Fibroblast of skin of scalp (primary cell): Measurements from ENCODE around the gene AGMO.
A peak's percentile ranks its signal among the peaks of the same experiment; 100 is the strongest.
"Not testable (repeated sequence)": the region's sequence is repeated elsewhere in the genome, so short reads cannot be mapped to it uniquely, and the experiment has no call there.

ENCODE experiments used
- DNase-seq: peaks from one replicate; pipeline ENCODE4 v3.0.0-alpha.2; 2013

Gene AGMO

DNA sequence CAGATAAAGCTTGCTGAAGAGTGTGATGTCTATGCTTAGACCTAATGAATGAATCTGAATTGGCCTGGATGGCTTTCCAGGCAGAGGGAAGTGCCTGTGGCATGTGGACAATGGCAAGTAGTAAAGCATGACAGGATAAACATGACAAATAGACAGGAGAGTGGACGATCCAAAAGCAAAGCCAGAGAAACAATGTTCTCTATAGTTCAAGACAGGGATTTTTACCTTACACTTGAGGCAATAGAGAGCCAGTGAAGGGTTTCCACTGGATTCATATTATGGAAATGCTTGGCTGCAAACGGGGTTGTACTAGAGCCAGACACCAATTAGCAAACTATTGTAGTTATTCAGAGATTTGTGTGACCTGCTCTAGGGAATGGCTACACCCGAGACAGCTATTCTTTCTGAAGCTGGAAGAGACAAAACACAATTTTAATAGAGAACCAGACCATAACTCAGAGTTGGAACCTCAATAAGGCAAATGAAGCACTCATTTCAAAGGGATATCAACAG, 2.3 kb downstream of the AGMO start:
- no peak for DNase-seq

DNA sequence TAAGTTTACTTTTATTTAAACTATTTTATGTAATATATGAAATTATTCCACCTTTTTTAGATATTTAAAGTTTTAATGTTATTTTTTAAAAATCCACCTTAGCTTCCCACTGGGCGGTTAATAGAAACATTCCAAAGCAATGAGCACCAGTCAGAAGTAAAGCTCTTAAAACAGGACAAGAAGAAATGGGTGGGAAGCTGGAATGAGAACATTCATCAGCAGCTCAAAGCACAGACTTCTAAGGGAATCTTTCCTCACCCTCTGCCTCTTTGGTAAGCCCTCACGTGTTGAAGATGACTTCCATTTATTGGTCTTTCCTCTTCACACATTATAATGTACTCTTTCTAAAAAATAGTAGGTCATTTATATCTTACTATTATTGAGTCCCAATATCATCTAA, 3.1 kb downstream of the AGMO start:
- peak; percentile 68 for DNase-seq

DNA sequence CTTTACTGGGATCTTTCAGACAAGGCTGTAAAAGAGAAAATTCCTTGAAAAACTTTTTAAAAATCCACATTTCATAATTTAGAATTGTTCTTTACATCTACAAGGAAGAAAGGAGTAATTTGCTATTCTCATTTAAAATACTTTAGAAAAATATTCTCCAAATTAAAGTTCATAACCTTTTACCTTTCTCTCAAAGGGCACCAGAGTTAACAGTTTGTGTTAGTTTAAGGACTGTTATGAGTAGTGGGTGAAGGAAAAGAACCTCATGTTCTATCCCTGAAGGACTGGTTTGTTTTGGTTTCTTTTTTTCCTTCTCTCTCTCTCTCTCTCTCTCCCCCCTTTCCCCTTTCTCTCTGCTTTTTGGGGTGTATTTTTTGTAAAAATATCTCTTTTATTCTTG, 4.1 kb downstream of the AGMO start:
- DNase-seq = no peak

DNA sequence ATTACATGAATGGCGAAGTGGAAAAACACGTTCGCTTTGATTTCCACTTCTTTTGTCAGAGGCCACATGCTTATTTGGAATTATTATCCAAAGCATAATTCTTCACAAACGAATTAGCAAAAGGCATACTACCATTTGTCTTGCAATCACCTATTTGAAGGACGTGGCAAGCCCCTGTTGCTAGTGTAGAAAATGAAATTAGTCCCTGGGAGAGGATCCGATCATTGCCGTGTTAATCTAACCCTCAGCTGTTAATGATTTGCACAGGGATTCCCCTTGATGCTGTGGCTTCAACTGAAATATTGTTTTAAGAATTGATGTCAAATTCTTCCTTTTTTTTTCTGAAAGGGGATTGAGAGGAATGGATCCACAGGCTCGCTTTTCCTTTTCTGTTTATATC, 4.6 kb downstream of the AGMO start:
- no peak for DNase-seq

DNA sequence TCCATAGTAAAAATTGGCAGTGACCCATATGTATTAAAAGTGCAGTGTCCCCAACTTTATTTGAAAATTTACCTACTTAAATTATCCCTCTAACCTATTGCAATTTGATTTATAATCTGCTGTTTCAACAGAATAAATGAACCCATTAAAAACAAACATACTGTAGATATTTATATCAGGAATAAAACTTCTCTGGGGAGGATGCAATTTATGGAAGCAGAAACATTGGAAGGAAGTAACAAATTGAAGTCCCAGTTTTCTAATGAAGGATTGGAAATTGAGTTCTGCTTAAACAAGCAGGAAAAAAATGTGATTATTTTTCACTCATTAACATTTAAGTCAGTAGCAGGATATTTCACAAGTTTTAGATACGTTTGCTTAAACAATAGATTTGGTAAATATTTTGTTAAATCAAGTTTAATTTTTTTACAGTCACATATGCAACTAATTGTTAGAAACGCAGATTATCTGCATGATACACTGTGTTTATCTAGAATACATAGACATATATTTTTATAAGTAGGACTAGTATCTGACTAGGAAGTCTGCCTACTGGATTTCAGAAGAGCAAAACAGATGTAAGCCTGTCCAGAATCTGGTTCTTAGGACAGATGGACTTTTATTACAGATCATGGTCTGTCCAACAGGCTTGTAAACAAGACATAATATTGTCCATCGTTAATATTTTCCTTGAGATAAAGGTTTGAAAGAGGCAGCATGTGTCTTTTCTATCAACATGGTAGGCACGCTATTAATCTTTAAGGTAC, 5.3 kb downstream of the AGMO start:
- no peak for DNase-seq

DNA sequence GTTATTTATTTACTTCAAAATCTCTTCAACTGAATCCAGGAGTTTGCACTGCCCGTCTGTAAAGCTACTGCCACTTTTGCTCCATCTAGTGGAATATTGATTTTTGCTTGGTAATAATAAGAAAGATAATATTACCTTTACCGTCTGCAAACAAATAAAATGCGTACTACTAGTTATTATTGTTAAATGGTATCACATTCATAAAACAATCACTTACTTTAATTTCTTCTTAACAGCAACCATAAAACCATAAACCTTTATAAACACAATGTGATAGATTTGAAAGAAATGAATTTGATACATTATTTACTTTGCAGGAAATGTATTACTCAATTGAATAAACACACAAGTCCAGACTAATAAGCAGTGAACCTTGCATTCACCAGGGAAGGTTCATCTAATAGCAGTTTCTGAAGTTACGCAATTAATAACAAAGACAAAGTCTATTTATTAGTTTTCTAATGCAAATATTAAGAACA, 6.4 kb downstream of the AGMO start:
- DNase-seq = peak; percentile 59

DNA sequence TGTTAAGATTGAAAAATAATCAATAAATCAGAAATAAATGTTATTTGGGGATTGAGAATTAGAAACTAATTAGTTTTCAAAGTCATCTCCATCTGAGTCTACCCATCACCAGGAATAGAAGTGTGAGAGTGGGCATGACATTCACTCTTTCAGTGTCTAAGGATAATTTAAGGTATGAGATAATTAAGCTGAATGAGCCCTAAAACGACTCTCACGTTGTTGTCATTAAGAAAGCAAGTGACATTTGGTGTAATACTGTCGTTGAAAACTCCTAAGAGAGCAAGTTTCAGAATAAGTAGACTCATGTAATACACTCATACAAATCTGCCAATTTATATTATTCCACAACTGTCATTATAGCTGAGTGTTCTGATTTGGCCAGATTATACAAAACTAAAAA, 7.1 kb downstream of the AGMO start:
- no peak for DNase-seq

DNA sequence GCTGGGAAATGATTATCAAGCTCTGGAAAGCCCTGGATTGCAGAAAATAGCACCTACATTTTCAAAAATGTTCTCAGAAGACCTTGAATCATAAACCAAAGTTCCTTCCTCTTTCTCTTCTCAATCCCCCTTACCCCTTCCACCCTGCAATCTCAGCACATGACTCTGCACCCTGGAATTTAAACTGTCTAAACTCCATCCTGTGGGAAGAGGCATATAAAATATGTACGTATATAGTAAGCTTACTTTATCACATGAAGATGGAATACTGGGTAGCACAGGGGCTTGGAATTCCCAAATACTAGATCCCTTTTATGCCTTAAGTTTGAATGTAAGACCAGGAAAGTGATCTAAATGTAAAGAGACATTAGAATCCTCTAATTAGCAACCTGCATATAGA, 7.7 kb downstream of the AGMO start:
- DNase-seq = peak; percentile 89

DNA sequence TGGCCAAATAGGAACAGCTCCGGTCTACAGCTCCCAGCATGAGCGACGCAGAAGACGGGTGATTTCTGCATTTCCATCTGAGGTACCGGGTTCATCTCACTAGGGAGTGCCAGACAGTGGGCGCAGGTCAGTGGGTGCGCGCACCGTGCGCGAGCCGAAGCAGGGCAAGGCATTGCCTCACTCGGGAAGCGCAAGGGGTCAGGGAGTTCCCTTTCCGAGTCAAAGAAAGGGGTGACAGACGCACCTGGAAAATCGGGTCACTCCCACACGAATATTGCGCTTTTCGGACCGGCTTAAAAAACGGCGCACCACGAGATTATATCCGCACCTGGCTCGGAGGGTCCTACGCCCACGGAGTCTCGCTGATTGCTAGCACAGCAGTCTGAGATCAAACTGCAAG, 14.5 kb downstream of the AGMO start:
- not testable (repeated sequence) for DNase-seq

DNA sequence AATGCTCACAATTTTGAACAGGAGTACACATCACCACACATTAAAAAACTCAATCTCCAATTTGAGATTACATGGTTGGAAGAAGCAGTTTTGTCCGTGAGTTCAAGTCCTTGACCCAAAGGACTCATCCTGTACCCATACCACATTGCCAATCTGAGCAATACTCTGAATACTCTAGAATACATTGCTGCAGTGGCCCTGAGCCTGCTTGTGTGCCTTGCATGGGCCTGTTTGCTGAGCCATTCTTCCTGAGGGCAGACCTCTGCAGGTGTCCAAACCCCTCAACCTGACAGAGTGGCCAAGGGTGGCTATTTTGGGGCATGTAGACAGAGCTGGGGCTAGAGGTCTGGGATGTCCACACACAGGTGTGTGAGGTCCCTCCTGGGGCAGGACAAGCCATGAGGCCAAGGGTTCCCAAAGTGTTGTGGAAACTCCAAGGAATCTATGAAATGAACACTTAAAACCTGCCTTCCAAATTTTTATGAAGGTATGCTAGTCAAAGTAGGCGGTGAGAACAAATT, 15.5 kb downstream of the AGMO start:
- DNase-seq = no peak

DNA sequence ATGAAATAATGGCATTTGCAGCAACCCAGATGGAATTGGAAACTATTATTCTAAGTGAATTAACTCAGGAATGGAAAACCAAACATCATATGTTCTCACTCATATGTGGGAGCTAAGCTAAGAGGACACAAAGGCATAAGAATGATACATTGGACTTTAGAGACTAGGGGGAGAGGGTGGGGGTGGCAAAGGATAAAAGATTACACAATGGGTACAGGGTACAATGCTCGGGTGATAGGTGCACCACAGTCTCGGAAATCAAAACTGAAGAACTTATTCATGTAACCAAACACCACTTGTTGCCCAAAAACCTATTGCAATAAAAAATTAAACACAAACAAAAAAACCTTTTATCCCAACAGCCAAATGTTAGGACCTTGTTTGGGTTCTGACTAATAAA, 17.8 kb downstream of the AGMO start:
- no peak for DNase-seq

DNA sequence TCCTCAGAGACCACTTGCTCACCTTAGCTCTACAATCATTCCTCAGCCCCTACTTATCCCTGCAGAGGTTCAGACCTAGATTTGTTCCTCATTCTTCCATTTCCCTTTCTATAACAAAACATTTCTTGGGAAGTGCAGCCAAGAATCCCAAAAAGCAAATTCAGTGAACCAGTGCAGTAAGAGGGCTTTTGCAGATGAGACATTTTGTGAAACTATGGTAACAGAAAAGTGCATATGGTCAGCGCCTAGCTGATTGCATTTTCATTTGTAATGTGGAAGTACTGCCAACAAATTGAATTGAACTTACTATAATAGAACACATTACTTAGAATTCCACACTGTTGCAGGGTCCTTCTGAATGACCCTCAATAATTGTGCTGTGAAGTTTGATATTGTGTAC, 18.6 kb downstream of the AGMO start:
- DNase-seq = no peak

DNA sequence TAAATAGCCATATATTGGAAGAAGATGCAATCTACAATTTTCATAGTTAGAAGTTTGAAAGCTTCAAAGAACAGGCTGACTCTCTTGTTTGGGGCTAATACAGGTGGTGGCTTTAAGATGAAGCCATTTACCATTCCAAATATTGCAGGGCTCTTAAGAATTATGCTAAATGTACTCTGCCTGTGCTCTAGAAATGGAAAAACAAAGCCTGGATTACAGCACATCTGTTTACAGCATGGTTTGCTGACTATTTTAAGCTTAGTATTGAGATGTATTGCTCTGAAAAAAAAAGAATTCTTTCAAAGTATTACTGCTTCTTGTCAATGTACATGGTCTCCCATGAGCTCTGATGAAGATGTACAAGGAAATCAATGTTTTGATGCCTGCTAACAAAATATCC, 34.2 kb downstream of the AGMO start:
- no peak for DNase-seq

DNA sequence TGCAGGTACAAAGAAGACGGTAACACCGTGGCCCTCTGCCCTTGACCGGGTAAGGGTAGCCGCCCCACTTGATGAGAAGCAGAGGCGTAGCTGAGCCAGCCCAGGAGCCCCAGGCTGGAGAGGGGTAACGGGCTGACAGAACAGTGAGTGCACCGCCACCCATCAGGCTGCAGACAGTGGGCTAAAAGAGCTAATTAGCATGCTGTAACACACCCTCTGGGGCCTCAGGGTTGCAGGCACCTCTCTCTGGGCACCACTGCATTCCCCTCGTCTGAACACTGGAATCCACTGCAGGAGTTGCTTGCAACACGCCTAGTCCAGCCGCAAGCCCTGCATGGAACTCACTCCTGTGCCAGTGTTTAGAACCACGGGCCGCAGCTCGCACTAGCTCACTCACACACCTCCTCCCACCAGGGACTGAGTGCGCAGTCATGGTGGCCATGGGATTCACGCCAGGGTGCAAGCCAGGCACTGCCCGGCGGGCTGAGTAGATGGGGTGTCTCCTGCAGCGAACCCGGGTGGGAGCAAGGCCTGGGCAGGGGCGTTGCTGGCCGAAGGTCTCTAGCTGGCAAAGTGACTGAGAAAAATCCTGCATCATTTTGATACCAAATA, 36.1 kb downstream of the AGMO start:
- DNase-seq = no peak

DNA sequence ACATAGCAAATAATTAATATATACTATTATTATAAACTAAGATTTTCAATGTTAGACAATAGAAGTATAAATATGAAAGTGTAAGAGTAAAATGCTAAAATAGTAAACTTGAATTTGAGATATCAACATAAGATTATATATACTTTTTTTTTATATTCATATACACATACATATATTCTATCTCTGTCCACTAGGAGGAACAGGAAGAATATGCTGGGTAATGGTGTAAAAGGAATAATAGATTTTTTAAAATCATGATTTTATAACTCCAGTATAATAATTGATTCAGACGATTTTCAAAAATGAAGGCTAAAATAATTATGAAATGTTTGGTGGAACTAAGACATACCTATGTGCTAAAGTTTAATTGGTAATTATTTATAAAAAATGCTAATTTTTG, 37.7 kb downstream of the AGMO start:
- DNase-seq = no peak

DNA sequence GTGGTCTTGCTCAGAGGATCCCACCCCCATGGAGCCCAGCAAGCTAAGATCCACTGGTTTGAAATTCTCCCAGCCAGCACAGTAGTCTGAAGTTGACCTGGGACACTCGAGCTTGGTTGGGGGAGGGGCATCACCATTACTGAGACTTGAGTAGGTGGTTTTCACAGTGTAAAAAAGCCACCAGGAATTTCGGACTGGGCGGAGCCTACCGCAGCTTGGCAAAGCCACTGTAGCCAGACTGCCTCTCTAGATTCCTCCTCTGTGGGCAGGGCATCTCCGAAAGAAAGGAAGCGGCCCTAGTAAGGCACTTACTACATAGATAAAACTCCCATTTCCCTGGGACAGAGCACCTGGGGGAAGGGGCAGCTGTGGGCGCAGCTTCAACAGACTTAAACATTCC, 44.0 kb downstream of the AGMO start:
- DNase-seq = not testable (repeated sequence)

DNA sequence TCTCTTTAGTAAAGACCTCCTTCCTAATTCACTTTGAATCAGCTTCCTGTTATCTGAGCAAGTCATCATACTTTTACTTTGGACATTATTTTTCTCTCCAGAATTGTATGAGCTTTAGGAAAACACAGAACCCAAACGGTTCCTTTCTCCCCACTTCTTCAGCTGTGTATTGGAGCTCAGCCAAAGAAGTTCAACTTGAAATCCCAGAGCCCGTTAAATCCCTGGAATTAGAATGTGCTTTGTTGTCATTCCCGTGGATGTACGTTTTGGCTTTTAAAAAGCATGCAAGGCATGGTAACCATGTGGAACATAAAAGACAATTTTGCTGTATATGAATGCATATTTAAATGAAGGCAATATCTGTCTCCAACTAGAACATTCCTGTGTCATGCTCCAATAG, 46.6 kb downstream of the AGMO start:
- peak; percentile 85 for DNase-seq

DNA sequence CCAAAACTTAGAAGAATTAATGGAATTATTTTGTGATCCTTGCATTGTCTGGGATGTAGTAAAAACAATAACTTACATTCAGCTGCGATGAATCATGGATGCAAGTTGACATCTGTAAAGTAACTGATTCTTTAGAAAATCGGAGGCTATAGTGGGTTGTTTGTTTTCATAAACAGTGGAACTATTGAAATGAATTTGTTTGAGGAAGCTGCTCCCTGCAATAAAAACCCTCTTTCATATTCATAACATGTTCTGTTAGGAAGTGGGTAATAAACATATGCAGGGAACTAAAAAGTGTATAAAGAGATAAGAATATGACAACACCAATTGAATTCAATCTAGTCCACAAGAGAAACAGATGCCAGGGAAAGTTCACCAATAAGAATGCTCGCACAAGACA, 53.6 kb downstream of the AGMO start:
- peak; percentile 70 for DNase-seq

DNA sequence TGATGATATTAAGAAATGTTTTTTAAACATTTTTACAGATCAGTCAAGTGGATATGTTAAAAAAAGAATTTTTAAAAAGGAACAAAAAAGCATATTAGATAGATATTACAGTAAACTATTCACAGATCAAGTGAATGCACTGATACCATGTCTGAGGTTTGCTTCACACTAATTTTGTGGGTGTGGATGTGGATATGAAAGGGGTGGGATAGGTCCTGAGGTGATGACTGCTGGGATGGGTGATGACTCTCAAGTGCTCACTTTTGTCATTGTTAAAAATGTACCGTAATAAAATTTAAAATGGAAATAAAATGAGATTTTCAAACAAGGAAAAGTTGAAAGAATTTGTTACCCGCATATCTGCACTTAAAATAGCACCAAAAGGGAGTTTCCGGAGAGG, 54.1 kb downstream of the AGMO start:
- no peak for DNase-seq

DNA sequence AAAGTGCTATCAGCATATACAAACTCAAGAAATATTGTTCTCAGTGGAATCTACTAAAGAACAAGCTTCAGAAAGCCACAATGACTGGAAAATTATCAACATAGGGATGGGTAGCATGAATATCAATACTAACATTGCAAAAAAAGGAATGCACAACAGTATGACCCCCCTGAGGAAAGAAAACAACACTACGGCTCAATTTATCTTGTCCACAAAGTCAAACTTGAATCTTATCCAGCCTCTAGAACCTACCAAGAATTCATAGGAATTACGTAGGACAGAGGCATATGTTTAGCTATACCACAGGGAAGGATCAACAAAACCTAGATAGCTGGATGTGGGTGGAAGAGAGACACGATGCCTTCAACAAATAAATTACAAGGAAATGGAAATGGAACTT, 54.6 kb downstream of the AGMO start:
- peak; percentile 71 for DNase-seq

DNA sequence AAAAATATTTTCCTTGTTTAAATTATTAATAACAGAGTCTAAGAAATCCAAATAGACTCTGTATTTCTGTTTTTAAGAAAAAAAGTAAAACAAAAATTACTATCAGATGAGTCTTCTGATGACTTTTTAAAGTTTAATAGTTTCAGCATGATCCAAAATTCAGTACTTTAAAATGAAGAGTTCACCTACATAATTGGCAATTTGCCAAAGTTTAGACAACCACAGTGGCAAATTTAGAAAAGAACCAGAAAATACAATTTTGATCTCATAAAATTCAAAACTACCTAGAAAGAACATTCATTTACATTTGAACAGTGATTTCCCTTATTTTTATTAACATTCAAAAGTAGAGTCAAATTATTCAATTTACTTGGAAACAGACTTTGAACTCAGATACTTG, 56.1 kb downstream of the AGMO start:
- DNase-seq = no peak

DNA sequence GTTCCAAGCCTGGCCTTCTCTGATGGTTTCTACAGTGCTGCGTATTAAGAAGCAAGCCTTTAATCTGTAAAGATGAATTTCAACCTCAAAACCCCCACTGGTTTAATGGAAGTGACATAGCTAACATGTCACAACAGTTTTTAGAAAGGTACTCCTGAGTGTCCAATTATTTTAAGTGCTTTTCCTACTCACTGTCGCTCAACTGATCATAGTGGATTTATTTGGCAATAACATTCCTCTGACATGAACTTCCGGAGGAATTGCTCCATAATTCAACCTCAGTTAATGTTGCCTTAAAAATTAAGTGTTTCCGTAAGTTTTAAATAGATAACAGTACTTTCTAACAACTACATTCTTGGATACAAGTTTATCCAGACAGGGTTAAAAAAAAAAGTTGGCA, 57.5 kb downstream of the AGMO start:
- no peak for DNase-seq

DNA sequence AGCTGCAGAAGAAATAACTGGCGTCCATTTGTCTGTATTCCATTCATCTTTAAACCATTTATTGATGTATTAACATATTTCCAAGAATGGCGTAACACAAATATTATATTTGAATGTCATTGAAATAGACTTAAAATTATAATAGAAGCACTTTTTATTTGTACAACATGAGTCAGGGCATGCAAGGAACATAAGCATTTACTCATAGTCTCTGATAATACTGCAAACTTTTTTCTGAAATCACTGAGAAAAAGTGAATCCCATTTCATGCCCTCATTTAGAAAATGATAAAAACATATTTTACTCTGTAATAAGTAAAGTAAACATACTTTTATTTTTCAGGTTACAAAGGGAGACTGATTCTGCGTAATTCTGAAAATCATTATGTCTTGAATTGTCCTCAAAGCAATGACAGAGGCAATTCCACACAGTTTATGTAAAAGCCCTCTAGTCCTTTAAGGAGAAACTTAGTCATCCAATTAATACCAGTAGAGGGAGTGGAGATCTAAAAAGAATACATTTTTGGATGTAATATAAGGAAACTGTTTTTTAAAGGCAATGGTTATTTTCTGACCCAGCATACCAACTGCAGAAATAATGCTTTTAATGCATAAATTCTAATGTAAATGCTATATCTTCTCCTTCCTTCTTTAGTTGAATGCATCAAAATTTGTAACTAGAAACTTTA, 58.1 kb downstream of the AGMO start:
- DNase-seq = peak; percentile 53

DNA sequence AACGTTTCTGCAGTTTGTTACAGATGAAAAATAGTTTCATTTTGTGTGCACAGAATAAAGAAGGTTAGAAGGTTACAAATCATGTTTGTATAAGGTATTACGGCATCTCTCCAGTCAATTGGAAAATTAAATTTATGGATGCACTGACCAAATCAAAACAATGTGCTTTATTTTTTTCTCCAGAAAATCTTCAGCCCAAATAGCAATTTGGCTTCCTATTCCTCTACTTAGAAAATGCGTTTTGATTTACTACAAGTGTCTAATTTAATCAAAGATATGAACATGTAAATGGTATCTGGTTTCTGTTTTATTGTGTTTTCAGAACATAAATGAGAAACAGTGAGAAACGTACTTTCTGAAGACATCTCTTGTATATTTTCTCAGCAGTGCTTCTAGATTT, 63.4 kb downstream of the AGMO start:
- DNase-seq = no peak
